ENCODE results near the gene VSNL1.

- TF ChIP-seq CTCF (IDR thresholded peaks at IDR 0.05; ENCODE audit: insufficient read depth, low read length, poor library complexity, severe bottlenecking), result no peak
- TF ChIP-seq EZH2phosphoT487 (conservative IDR thresholded peaks at IDR 0.05; ENCODE audit: low read length), result no peak
These were observed 88.1 kb downstream of the VSNL1 start for GRCh38 chr2:17628349-17629261.
